Cardiac fibroblast (primary cell): Measurements from ENCODE around the gene CPA3.

Source experiments
- DNase-seq, 2 donors: peaks; one replicate each; pipeline versions ENCODE4 v3.0.0 to v3.0.0-alpha.2; 2010; ENCODE audit warnings: low read depth in 2 of 2
- H3K4me3 ChIP-seq, 2 donors: replicated peaks in 1 of 2; 1 replicate in 1 of 2; 2 replicates in 1 of 2; pipeline ENCODE4 v1.5.1; 2011; ENCODE audit warnings: low read depth in 2 of 2, low read length in 2 of 2, mild to moderate bottlenecking in 2 of 2, moderate library complexity in 1 of 2
- CTCF ChIP-seq: IDR thresholded peaks from one replicate; pipeline ENCODE4 v1.5.1; 2011; ENCODE audit warnings: low read depth, mild to moderate bottlenecking, low read length, inconsistent platforms

Gene CPA3

GRCh38 chr3:148856384-148856783, 8.7 kb upstream of the CPA3 start:
- TF ChIP-seq CTCF = no peak
- DNase-seq = no peak
- H3K4me3 ChIP-seq = no peak overlapping the region

GRCh38 chr3:148857316-148857715, 7.8 kb upstream of the CPA3 start:
- no peak overlapping the region for H3K4me3 ChIP-seq
- TF ChIP-seq CTCF = no peak
- no peak for DNase-seq

GRCh38 chr3:148861277-148861869, 3.7 kb upstream of the CPA3 start:
- H3K4me3 ChIP-seq = no peak overlapping the region
- peak; percentile 64 to 76 for DNase-seq
- TF ChIP-seq CTCF = peak; percentile 52

- DNase-seq = no peak
- no peak overlapping the region for H3K4me3 ChIP-seq
- TF ChIP-seq CTCF = no peak
These were observed 1.8 kb upstream of the CPA3 start for GRCh38 chr3:148863297-148863696.

GRCh38 chr3:148863814-148864213, 1.3 kb upstream of the CPA3 start:
- no peak overlapping the region for H3K4me3 ChIP-seq
- TF ChIP-seq CTCF = no peak
- no peak for DNase-seq

- TF ChIP-seq CTCF = no peak
- no peak overlapping the region for H3K4me3 ChIP-seq
- peak; percentile 29 to 85 for DNase-seq
These were observed 1.2 kb downstream of the CPA3 start for GRCh38 chr3:148866261-148866660.
